Smooth muscle cell (in vitro differentiated cells): ENCODE measurements around the gene SIRPG. TPM values are rescaled to one million over a fixed set of nuclear protein-coding genes. Genes with fewer than 3 reads are reported as not detected.

Source experiments
- DNase-seq: peaks from one replicate; lab custom pipeline; 2025; ENCODE audit not compliant: unreplicated experiment; lab: John Stamatoyannopoulos, UW
- H2AFZ ChIP-seq: fragments of 200-600 bp; sonication (generic); 2 replicates; pipeline ENCODE4 v1.6.0; 2016; ENCODE audit warnings: antibody characterized with exemption, low read depth, mild to moderate bottlenecking
- H3F3A ChIP-seq: fragments of 200-600 bp; sonication (generic); 2 replicates; pipeline ENCODE4 v1.6.0; 2017; ENCODE audit warnings: antibody characterized with exemption, low read depth
- H3K27ac ChIP-seq: fragments of 200-600 bp; sonication (generic); 2 replicates; pipeline ENCODE4 v1.5.1; 2016; ENCODE audit warnings: low read depth, mild to moderate bottlenecking
- H3K27me3 ChIP-seq: fragments of 200-600 bp; sonication (generic); 2 replicates; pipeline ENCODE4 v1.6.1; 2016; ENCODE audit warnings: low read depth, mild to moderate bottlenecking
- H3K36me3 ChIP-seq: fragments of 200-600 bp; sonication (generic); 2 replicates; pipeline ENCODE4 v1.5.1; 2016; ENCODE audit warnings: low read depth
- H3K4me1 ChIP-seq: fragments of 200-600 bp; sonication (generic); 2 replicates; pipeline ENCODE4 v1.5.1; 2016; ENCODE audit warnings: low read depth
- H3K4me2 ChIP-seq: fragments of 200-600 bp; sonication (generic); 2 replicates; pipeline ENCODE4 v1.6.0; 2016; ENCODE audit warnings: mild to moderate bottlenecking
- H3K4me3 ChIP-seq: fragments of 200-600 bp; sonication (generic); 2 replicates; pipeline ENCODE4 v1.5.1; 2016; ENCODE audit warnings: mild to moderate bottlenecking
- H3K79me2 ChIP-seq: fragments of 200-600 bp; sonication (generic); 2 replicates; pipeline ENCODE4 v1.6.0; 2016; ENCODE audit warnings: low read depth, mild to moderate bottlenecking
- H3K9ac ChIP-seq: fragments of 200-600 bp; sonication (generic); 2 replicates; pipeline ENCODE4 v1.6.0; 2016; ENCODE audit warnings: low read depth
- H3K9me3 ChIP-seq: fragments of 200-600 bp; sonication (generic); replicated peaks from 2 replicates; pipeline ENCODE4 v1.5.1; 2016; ENCODE audit warnings: low read depth
- H4K20me1 ChIP-seq: fragments of 200-600 bp; sonication (generic); 2 replicates; pipeline ENCODE4 v1.6.0; 2016; ENCODE audit warnings: low read depth
- WGBS: methylation state at CpG from one replicate; pipeline ENCODE4 v1.1.7; 2016; ENCODE audit warnings: low lambda C conversion rate; 5-methylcytosine and 5-hydroxymethylcytosine counted together
- polyA plus RNA-seq: library from polyadenylated mRNA; unstranded; fragments of >200 nt; fragmentation: Nextera tagmentation; extraction: Ambion mirVana; gene quantifications from 2 replicates; pipeline ENCODE4 v1.2.1, GENCODE V29; 2016
- small RNA-seq: library from RNA; depleted of rRNA; stranded (forward); fragments of <200 nt; gene quantifications from one replicate; pipeline ENCODE3, GENCODE V24; 2014
- total RNA-seq: library from RNA; depleted of rRNA; stranded (reverse); fragments of >200 nt; gene quantifications from 2 replicates; pipeline ENCODE4 v1.2.3, GENCODE V29; 2014
- TF ChIP-seq, protein P1 (sequence below): fragments of 200-600 bp; sonication (generic); IDR thresholded peaks from 2 replicates; pipeline ENCODE4 v1.5.1; 2017; ENCODE audit warnings: borderline replicate concordance, mild to moderate bottlenecking, antibody characterized with exemption; ENCODE audit not compliant: insufficient read depth, poor library complexity, severe bottlenecking

Gene SIRPG
- total and polyA plus RNA-seq, 2 experiments from 2014 or later = not detected

DNA sequence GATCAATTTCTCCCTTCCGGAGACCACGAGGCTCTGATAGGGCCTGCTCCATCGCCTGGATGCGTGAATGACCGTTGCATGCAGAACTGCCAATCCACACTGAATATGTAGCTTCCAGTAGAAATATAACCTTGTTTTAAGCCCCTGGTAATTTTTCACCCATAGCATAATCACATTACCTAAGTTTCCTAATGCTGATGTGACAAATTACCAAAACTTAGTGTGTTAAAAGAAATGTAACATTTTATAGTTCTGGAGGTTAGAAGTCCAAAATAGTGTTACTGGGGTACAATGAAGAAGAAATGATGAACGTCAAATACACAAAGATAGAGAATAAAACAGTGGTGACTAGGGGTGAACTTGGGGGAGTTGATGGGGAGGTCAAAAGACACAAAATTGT is 78.1 kb downstream of the SIRPG start:
- no peak overlapping the region for H3K27ac ChIP-seq
- no peaks in the 10 kb centered on the region for H3K36me3 ChIP-seq
- no peaks in the 10 kb centered on the region for H3F3A ChIP-seq
- WGBS = 94% methylated on average over 6 of the region's 6 CpGs
- no peak overlapping the region for H3K4me2 ChIP-seq
- H2AFZ ChIP-seq = no peak overlapping the region
- H3K79me2 ChIP-seq = no peaks in the 10 kb centered on the region
- H3K4me1 ChIP-seq = no peaks in the 10 kb centered on the region
- H3K9ac ChIP-seq = no peak overlapping the region
- TF ChIP-seq, protein P1, sequence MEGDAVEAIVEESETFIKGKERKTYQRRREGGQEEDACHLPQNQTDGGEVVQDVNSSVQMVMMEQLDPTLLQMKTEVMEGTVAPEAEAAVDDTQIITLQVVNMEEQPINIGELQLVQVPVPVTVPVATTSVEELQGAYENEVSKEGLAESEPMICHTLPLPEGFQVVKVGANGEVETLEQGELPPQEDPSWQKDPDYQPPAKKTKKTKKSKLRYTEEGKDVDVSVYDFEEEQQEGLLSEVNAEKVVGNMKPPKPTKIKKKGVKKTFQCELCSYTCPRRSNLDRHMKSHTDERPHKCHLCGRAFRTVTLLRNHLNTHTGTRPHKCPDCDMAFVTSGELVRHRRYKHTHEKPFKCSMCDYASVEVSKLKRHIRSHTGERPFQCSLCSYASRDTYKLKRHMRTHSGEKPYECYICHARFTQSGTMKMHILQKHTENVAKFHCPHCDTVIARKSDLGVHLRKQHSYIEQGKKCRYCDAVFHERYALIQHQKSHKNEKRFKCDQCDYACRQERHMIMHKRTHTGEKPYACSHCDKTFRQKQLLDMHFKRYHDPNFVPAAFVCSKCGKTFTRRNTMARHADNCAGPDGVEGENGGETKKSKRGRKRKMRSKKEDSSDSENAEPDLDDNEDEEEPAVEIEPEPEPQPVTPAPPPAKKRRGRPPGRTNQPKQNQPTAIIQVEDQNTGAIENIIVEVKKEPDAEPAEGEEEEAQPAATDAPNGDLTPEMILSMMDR = no peak
- no peak for DNase-seq
- H3K9me3 ChIP-seq = no peaks in the 10 kb centered on the region
- H3K4me3 ChIP-seq = no peak overlapping the region
- no peaks in the 10 kb centered on the region for H3K27me3 ChIP-seq
- no peaks in the 10 kb centered on the region for H4K20me1 ChIP-seq

Small RNAs within 50 kb of the gene (small RNA-seq; reads per million reads assigned to genes)
- gene AL109809.3 (not detected), gene RN7SL561P (not detected)

Other genes starting within 250 kb of the SIRPG start
- 22.4 and 31.8 TPM in 2 replicates for gene NSFL1C, start 190.9 kb downstream of the SIRPG start, total RNA-seq
- 82.9 and 92.4 TPM in 2 replicates for gene NSFL1C, start 190.9 kb downstream of the SIRPG start, polyA plus RNA-seq
- gene SIRPB2, start 166.4 kb downstream of the SIRPG start, total RNA-seq = not detected in 2 replicates
- gene SIRPB2, start 166.4 kb downstream of the SIRPG start, polyA plus RNA-seq = not detected in 2 replicates
- not detected in 2 replicates for gene SIRPD, start 100.1 kb downstream of the SIRPG start, total RNA-seq
- gene SIRPD, start 100.1 kb downstream of the SIRPG start, polyA plus RNA-seq = not detected in 2 replicates
- gene SIRPB1, start 37.8 kb downstream of the SIRPG start, total RNA-seq = 0.18 and 0.49 TPM in 2 replicates
- gene SIRPB1, start 37.8 kb downstream of the SIRPG start, polyA plus RNA-seq = 0.61 and 1.3 TPM in 2 replicates
- 6.8 and 8.3 TPM in 2 replicates for gene SIRPA, start 237.6 kb upstream of the SIRPG start, total RNA-seq
- gene SIRPA, start 237.6 kb upstream of the SIRPG start, polyA plus RNA-seq = 12.3 and 14.5 TPM in 2 replicates